Stimulated activated CD8-positive, alpha-beta memory T cell treated with anti-CD3 and anti-CD28 coated beads, Interleukin-4, amount 100 ng/mL, for 1 hour (primary cell): Measurements from ENCODE around the gene RPRD1B.
"Not testable (repeated sequence)": the region's sequence is repeated elsewhere in the genome, so short reads cannot be mapped to it uniquely, and the experiment has no call there.

Experiments
- DNase-seq, 2 donors: peaks; one replicate each; pipeline ENCODE4 v3.0.0-alpha.2; 2020; ENCODE audit warnings: low read depth in 2 of 2, low spot score in 1 of 2

RPRD1B gene

DNA sequence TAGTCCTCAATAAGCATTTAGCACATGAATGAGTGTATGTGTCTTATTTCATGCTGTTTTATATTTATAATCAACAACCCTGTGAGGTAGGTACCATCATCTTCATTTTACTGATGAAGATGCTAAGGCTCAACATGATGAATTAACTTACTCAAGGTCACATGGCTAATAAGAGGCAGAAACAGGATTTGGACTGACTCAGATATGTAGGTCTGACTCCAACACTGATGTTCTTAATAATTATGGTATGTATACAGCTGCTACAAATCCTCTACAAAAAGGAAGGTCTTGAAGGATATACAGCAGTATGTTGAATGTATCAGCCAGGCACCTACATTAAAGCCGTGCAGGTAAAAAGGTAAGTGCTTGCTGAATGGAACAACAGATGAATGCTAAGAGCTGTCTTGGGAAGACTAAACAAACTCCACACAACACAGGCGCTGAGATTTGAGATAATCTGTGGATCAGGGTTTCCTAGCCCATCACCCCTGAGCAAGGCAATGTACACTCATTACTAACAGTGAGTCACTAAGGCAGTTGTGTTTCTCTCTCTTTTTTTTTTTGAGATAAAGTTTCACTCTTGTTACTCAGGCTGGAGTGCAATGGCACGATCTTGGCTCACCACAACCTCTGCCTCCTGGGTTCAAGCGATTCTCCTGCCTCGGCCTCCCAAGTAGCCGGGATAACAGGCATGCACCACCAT, 32.2 kb upstream of the RPRD1B start:
- DNase-seq = no peak

DNA sequence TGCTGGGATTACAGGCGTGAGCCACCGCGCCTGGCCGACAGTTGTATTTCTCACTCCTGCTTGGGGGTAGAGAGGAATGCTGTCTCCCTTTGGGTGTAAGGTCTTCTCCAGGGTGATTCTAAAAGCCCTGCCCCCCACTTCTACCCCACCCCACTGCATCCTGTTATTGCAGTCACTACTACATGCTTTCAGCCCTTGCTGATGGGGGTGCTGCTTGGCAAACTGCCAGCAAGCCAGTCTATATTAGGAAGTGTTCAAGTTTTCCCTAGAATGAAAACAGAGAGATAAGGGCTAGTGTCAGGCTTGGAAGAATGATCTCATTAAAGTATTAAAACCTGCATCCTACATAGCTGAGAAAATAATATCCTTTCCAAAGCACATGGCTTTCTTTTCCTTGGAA, 31.6 kb upstream of the RPRD1B start:
- DNase-seq = no peak

DNA sequence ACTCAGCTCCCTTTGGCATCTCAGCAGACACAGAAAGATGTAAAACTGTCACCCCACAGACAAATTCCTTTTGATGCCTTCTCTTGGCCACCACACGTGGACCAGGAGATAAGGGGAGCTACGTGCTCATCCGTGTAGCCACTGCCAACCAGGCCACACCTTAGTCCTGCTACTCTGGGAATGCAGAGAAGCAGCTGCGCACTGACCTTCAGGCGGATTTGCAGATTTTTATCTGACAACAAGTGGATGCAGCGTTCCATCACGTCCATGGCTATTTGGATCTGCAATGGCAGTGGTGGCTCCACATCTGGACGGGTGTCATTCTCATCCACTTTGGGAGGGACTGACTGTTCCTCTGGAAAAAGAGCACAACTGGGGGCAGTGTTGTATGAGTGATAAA, 31.1 kb upstream of the RPRD1B start:
- DNase-seq = no peak

DNA sequence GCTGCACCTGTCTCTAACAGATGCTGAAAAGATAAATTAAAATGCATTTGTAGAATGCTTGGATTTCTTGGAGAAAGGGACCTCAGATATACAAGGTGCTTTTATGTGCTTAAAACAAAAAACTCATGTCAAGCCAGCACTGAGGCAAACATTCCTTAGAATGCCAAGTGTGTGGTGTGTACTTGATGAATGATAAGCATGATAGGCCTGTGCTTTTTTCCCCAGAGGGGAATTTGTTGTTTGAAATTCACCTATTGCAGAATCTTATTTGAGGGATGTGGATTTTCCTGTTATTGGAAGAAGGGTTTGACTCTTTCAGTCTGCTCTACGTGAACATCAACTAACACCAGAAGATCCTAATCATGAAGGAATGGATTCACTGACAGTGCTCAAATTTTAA, 29.1 kb upstream of the RPRD1B start:
- DNase-seq = no peak

DNA sequence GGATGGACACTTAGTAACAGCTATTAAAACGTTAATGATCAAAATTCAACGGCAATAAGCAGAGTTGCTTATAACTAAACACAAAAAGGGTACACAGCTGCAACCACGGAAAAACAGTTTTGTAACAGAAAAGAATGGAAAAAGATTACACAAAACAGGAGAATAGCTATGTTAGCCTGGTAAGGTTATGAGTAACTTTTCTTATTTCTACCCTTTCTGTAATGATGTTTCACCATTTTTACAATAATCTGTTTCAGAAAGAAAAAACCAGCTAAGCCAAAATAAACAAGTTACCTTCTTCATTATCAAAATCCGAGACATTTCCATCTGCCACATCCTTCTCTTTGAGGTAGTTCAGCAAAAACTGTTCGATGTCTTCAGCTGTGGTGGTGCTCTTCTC, 27.6 kb upstream of the RPRD1B start:
- no peak for DNase-seq

DNA sequence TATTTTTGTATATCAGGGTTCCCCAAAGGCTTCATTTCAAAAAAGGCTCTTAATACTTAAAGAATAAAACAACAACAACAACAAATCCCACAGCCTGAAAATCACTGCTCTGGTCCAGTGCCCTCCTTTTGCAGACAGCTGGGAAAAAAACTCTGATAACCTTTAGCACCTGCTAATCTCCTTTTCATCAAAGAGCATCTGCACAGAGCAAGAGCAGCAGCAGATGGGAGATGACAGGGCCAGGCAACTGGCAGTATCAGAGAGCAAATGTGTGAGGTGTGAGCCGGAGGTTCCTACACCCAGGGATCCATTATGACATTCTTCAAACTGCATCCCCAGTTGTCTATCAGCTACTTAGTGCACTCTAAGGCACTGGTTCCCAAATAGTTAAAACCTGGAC, 26.0 kb upstream of the RPRD1B start:
- DNase-seq = no peak

DNA sequence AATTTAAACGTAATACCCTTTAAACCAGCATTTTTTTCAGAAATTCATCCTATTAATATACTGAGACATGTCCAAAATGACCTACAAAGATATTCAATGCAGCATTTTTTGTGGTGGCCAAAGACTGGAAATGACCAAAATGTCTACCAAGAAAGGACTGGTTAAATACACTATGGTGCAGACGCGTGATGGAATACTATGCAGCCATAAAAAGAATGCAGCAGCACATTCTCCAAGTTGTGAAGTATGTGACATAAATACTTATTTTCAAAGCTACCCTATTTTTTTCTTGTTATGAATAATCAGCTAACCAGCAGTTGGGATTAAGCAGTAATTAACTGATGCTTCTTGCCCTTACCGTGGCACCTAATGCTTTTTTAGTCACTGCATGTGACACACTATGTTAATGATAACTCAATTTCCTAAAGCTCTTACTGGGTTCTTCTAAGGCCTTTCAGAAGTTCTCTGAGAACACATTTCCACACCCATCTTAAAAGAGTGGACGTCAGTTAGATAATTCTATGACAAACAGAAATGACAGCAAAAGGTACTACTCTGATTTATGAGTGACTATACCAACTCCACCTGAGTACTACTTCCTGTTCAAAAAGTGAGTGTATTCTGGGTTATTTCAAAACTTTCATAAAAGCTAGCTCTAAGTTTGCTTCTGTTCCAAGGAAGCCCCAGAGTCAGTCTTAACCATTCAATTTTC, 25.2 kb upstream of the RPRD1B start:
- DNase-seq = no peak

DNA sequence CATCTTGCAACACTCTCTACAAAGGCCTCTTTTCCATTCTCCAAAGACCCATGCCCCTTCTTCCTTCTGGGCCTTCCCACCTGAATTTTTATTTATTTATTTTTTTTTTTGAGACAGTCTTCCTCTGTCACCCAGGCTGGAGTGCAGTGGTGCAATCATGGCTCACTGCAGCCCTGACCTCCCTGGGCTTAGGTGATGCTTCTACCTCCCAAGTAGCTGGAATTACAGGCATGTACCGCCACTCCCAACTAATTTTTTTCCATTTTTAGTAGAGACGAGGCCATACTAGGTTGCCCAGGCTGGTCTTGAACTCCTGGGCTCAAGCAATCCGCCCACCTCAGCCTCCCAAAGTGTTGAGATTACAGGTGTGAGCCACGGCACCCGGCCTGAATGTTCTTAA, 24.1 kb upstream of the RPRD1B start:
- DNase-seq = not testable (repeated sequence)

DNA sequence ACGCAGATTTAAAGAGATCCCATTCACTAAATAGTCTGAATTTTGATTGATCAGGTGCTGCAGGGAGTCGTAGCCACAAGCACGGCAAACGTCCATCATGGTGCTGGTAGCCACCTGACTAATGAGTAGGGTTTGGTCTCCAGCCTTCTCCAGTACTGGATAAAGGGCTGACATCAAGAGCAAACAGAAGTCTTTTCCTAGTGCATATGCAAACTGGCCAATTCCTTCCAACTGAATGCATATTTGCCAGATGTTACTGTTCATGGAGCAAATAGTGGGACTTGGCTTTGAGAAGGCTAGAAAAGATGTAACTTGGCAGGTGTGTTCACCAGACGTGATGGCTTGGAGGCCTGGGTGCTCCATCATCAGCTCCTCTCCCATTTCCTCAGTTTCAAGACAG, 21.9 kb upstream of the RPRD1B start:
- DNase-seq = no peak

DNA sequence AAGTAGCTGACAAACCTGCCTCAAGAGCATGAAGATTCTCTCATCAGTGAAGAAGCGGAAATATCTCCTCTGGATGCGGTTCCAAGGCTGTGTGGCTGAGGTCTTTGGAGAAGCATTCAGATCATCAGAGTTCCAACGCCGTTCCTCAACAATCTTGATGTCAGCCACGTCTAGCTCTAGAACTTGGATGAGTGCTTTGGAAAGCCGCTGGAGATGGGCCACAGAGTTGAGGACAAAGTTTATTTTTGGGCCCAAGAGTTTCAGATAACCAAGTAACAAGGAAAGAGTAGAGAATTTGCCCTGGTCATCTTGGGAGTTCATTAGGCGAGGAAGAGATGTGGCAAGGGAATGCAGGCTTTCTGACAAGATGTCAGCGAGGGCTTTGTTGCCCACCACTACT, 21.2 kb upstream of the RPRD1B start:
- DNase-seq = no peak

DNA sequence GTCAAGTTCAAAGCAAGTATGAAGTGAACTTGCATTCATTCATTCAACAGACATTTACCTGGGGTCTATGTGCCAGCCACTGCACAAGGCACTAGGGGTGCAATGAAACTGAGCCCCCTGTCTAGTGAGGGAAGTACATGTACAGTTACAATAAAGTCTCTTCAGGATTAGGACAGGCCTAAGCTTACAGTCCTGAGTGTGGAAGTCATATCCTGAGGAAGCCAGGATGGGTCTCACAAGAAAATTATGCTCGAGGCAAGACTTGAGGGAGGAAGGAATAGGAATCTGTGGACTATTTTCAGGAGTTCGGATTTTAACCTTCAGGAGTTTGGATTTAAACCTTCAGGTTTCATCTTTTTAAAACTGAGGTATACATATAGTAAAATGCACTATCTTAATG, 19.7 kb upstream of the RPRD1B start:
- no peak for DNase-seq

DNA sequence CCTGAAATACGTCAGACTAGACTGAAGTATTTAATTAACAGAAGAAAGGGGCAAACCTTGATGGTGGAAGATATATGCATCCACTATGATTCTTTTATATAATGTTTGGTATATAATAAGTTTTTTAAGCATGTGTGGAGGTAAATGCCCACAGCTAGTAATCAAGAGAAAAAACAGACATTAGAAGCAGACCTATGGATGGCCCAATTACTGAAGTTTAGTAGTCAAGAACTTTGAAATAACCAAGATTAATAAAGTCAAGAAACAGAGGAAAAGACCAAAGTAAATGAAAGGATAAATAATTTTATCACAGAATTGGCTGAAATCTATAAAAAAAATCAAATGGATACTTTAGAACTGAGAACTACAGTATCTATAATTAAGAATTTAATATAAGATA, 15.6 kb upstream of the RPRD1B start:
- DNase-seq = no peak

DNA sequence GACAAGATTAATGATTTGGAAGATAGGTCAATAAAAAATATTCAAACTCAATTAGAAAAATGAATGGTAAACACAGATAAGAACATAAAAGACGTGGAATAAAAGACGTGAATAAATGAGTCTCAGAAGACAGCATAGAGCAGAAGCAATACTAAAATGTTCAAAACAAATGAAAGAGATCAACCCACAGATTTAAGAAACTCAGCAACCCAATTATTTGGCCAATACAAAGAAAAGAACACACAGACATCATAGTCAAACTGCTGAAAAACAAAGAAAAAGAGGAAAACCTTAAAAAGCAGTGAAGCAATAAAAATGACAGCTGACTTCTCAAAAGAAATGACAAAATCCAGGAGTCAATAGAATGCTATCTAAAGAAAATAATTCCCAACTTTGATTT, 15.2 kb upstream of the RPRD1B start:
- no peak for DNase-seq

DNA sequence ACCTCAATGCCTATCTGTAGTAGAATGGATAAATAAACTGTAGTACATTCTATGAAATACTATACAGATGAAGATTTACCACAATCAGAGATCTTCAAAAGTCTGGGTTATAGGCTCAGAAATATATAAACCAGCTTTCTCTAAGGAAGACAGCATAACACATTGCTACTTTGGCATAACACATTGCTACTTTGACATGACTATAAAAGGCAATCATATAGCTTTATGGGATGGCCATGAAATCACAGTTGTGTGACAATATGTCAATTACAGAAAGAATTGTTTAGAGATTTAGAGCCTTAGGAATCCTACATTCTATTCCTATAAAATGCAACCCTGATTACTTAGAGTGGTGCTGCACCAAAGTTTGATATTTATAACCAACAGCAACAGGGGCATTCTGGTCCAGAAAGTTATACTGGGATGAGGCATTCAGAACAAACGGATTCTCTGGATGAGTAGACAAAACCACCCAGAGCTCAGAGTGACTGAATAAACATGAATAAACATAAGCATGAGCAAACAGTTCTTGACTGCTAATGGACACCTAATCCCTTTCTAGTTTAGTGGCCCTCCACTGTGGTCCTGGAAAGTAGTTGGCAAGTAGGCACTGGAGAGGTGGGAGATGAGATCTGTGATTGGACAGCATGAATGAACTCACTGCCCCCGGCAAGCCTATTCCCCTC, 12.3 kb upstream of the RPRD1B start:
- no peak for DNase-seq

DNA sequence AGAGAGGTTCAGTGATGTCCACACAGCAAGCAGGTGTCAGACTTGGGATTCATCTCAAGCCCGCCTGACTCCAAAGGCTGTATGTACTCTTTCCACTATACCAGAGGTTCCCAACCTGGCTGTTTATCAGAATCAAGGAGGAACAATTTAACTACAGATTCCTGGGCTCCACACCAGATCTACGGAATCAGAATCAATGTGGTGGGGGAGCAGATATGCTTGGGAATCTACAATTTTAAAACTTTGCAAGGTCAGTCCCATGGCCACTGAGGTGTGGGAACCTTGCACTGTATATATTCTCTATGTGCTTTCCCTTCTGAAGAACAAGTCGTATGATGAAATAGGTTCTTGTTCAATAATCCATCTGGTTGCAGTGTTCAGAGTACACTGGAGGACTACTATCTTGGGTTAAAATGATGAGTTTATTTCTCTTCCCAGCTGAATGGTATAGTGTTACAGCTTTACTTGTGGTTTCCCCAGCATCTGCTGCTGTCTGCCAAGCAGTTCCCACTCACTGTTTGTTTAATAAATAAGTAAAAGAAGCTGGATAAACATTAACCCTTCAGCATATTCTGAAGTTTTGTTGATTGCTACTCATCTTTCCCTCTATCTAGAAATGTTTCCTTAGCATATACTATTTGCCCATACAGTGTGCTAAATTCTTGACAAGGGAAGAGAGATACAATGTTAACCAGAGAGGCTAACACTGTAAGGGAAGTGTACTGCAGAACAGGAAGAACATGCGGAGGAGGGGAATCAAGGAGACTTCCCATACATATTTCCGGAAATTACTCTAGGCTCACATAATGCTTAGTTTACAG, 10.2 kb upstream of the RPRD1B start:
- no peak for DNase-seq

DNA sequence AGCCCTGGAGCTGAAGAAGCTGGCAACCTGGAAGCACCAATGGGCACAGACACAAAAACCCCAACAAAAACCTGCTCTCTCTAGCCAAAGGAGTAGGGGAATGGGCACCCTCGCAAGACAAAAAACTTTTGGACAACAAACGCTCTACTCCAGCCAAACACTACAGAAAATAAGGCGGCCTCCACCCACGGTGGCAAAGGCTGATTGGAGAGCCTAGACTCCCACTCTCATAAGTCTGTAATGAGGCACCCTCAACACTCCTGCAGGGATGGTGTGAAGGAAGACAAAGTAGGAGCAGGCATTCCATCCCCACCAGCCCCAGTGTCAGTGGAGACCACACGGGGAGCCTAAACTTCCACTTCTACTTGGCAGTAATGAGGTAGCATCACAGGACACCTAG, 9.1 kb upstream of the RPRD1B start:
- no peak for DNase-seq

DNA sequence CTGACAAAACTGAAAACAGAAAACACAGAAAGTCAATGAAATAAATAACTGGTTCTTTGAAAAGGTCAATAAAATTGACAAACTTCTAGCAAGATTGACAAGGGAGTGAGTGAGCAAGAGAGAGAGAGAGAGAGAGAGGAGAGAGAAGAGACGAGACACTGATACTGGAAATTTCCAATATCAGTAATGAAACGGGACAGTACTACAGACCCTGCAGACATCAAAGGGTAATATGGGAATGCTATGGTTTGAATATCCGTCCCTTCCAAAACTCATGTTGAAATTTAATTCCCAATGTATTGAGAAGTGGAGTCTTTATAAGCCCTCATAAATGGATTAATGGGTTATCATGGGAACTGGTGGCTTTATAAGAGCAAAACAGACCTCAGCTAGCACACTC, 4.1 kb upstream of the RPRD1B start:
- DNase-seq = no peak

DNA sequence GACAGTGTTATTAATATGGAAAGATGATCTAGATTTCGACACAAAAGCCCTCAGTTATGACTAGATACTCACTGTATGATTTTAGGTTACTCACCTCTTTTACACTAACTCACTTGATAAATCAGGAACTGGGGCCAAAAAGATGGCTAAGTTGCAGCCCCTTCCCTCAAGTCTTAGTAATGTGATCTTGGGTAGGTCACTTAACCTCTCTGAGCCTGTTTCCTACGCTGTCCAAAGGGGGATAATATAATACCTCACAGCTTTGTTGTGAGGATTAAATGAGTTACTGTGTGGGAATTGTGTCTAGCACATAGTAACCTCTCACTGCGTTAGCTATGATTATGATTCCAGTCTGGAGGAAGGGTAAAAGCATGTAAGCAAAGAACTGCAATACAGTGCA, 1.6 kb upstream of the RPRD1B start:
- no peak for DNase-seq

DNA sequence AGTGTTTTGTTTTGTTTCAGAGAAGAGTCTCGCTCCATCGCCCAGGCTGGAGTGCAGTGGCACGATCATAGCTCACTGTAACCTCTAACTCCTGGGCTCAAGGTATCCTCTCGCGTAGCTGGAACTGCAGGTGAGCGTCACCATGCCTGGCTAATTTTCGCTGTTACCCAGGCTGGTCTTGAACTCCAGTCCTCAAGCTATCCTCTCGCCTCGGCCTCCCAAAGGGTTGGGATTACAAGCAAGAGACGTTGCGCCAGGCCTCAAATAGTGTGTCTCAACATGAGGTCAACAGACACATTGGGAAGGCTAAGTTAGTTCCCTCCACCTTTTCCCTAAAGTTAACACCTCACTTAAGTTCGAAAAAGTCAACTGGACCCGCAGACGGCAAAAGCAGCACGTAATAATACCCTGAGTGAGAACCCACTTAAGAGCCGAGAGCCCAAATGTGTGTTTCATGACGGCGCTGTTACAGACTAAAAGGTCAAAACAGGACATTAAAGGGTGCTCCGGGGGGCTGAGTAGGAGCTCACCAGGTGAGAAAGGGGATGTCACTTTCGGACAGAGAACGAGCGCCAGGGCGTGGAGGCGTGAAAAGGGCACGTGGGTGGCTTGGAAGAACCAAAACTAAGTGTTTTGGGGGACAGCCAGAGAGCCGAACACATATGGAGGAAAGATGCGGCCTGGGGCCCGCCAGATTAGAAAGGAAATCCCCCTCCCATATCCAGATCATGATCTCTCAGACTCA, 789 bp upstream of the RPRD1B start:
- peak in 1 of 2 donors; percentile 13 for DNase-seq

DNA sequence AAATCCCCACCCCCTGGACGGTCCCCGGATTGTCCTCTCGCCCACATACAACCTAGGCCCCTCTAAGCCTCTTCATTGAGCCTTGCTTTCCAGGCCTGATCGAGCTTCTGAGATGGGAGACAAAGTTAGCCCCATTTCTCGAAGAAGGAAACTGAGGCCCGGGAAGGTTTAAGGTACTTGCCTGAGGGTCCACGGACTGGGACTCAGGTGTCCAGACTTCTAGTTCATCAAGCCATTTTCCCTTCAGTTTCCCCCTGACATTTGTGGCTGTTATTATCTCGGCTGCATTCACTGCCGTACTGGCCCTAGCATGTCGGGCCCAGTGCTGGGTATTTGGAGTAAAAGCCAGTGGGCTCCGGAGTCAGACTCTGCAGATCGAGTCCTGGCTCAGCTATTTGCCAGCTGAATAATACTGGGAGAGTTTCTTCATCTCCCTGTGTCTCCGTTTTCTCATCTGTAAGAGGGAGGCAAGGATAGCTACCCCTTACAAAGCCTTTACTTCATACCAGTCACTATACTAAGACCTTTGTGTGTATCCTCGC, 633 bp downstream of the RPRD1B start:
- DNase-seq = no peak

DNA sequence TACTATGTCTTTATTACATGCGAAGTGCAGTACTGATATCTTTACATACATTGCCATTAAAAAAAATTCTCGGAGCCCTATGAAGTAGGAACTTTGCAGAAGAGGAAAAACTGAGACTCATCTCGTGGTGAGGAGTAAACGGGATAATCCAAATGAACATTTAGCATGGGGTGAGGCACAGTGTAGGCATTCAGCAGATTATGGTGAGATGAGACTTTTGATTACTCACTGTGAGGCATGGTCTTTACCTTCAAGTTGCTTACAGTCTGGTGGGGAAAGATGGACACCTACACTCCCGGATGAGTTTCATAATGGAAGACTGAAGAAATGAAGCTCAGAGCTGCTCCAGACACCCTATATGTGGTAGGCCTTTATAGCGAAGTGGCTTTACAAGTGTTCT, 1.4 kb downstream of the RPRD1B start:
- no peak for DNase-seq
